ENCODE data around the gene BNIPL.
A peak's percentile ranks its signal among the peaks of the same experiment; 100 is the strongest.

The BNIPL gene

DNA sequence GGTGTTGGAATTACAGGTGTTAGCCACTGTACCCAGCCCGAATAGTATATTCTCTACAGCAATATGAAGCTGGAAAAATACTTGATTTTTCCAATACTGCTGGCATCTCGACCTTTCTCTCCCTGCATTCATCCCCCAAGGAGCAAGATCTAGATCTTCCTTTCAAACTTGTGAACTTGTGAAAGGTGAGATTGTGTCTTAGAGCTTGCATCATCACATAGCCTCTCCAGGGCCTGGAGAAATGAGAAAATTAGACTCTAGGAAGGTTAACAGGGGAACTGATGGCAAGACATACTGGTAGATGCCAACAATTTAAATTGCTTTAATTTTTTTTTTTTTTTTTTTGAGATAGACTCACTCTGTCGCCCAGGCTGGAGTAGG lies 26.1 kb upstream of the BNIPL start:
- no peak for DNase-seq

GRCh38 chr1:151011154-151011850 lies 25.1 kb upstream of the BNIPL start:
- DNase-seq = no peak

- no peak for DNase-seq
Observed at GRCh38 chr1:151012684-151013471, 23.5 kb upstream of the BNIPL start.

- no peak for DNase-seq
Observed at GRCh38 chr1:151013518-151013917, 22.9 kb upstream of the BNIPL start.

DNA sequence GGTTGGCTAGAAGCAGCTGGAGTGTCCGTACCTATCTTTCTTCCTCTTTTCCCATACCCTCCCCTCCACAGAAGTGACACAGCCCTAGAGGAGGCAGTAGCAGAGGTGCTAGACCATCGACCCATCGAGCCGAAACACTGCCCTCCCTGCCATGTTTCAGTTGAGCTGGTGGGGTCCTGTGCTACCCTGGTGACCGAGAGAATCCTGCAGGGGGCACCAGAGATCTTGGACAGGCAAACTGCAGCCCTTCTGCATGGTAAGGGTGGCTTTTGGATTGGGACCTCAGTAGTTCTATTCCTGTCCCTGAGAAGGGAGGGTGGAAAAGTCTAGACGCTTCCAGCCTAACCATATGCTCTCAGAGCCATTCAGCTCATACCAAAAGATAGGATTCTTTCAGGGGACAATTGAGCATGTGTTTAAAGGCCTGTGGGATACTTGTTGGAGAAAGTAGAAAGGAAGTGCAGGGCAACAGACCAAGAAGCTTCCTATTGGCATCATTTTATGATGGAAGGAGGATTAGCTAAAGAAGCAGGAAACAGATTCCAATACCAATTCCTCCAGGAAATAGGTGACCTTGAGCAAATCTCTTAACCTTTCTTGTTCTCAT lies 11.7 kb upstream of the BNIPL start:
- DNase-seq = peak; percentile 75

DNA sequence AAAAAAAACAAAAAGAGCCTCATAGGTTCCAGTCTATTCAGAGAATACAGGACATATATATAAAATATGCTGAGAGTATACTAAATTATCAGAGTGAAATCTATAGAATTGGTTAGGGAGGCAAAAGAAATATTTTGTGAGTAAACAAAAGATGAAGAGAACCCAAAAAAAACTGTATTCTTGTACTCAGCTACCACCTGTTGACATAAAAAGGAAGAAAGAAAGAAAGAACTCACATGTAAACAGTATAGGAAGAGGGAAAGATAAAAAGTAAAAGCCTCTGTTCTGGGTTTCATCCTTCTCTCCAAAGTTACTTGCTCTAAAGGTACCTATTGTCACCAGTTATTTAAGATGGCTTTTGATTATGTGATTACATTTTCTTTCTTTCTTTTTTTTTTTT lies 9.9 kb upstream of the BNIPL start:
- DNase-seq = no peak

- no peak for DNase-seq
Observed at GRCh38 chr1:151032164-151032563, 4.2 kb upstream of the BNIPL start.

- no peak for DNase-seq
Observed at GRCh38 chr1:151035167-151035566, 1.2 kb upstream of the BNIPL start.

DNA sequence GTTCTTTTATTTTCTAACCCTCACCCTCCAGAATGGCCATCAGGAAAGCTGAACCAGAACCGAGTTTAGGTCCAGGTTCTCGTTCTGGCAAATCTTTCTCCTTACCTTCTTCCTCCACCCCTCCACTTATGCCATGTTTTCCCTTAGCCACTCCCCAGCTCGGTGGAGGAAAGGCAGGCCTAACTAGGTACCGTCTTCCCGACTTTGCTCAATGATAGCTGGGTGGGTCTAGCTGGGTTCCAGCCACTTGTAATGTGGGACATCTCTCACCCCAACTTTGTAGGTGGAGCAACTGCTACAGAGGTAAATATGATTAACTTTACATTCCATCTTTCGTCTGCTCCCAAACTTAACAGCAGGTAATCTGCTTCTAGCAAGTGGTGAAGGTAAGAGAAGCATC lies 646 bp downstream of the BNIPL start:
- DNase-seq = no peak

DNA sequence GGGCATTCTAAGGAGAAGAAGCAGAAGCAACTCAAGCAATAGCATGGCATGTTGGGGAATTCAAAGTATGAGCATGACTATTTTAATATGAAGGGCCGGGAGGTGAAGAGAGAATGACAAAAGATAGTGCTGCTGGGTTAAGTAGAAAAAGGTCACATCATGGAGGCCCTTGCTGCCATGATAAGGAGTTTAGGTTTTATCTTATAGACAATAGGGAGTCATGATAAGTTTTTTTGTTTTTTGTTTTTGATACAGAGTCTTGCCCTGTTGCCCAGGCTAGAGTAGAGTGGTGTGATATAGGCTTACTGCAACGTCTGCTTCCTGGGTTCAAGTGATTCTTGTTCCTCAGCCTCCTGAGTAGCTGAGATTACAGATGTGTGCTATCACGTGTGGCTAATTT lies 3.1 kb downstream of the BNIPL start:
- no peak for DNase-seq

GRCh38 chr1:151043163-151043562 lies 6.8 kb downstream of the BNIPL start:
- DNase-seq = no peak

GRCh38 chr1:151047591-151047924 lies 11.2 kb downstream of the BNIPL start, which contains the start of gene C1orf56:
TSS of gene C1orf56 (plus strand) at chr1:151047751. CDS start at chr1:151047848, 97 bp downstream.
- DNase-seq = peak; percentile 65

GRCh38 chr1:151047925-151048644 lies 11.7 kb downstream of the BNIPL start:
- peak; percentile 53 for DNase-seq

- no peak for DNase-seq
Observed at GRCh38 chr1:151048645-151049032, 12.3 kb downstream of the BNIPL start.

DNA sequence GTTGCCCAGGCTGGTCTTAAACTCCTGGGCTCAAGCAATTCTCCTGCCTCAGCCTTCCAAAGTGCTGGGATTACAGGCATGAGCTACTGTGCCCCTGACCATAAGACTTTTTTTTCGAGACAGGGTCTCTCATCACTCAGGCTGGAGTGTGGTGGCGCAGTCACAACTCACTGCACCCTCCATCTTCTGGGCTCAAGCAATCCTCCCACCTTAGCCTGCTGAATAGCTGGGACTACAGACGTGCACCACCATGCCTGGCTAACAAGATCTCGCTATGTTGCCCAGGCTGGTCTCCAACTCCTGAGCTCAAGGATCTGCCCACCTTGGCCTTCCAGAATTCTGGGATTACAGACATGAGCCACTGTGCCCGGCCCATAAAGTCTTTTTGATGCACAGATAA lies 13.1 kb downstream of the BNIPL start:
- no peak for DNase-seq

DNA sequence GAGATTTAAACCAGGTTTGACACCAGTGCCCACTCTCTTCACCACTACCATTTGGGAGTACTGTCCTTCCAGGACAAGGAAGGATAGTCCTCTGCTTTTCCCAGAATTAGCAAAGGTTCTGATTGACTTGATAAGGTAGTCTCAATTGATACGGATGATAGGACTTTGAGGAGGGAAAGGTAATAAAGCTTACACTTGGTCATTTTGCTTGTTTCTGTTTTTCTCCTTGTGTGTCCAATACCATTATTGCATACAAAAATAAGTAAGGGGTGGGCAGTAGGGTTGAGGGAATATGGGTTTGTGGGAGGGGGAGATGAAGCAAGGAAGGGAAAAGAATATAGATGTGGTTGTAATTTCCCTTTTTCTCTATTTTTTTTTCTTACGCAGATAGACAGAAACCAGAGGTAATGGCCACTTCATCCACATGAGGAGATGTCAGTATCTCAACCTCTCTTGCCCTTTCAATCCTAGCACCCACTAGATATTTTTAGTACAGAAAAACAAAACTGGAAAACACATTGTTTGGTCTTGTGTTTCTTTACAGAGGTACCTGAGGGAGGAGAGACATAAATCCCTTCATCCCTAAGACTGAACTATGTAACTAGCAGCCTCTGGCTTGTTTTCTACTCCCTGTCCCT lies 13.8 kb downstream of the BNIPL start:
- DNase-seq = no peak

DNA sequence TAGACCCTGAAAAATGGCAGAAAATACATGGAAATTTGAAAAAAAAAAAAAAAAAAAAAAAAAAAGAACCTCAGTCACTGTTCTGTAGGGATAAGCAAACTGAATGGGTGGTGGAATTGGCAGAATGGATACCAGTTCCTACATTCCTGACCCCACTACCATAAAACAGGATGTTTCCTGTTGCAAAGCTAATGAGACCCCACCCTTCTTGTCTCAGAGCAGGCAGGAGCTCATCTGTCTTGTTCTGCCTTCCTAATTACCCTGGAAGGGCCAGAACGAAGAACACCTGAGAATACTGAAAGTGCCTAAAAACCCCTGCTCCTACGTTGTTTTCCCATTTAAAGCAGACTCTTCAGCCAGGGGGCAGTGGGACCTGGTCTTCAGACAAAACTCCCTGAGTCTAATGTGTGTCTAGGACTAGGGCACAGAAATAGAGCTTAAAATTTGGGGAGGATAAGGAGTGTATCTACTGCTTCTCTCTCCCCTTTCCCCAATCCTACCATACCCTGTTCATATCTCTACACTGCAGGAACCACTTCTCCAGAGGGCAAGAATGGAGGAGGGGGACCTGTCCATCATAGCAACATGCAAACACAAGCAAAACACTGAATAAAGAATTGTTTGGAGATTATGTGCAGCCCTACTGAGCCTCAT lies 15.1 kb downstream of the BNIPL start:
- DNase-seq = no peak

GRCh38 chr1:151054971-151055547 lies 18.7 kb downstream of the BNIPL start:
- no peak for DNase-seq

DNA sequence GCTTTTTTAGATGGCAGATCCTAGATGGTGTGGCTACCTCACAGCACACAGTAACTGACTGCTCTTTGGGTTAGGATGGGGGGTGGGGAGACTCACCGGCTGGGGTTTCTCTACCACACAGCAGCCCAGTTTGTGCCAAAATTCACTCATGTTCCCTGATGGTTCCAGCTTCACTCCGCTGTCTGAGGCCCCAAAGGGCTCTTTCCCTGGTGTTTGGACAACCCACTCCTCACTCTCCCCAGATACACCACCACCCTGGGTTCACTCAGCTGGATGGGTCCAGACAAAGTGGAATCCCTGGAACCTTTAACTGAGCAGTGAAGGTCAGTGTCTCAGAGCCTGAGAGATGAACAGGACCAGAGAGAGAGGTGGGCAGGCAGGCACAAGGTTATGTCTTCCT lies 19.2 kb downstream of the BNIPL start:
- DNase-seq = no peak

GRCh38 chr1:151056149-151056548 lies 19.8 kb downstream of the BNIPL start:
- DNase-seq = no peak

GRCh38 chr1:151058692-151059091 lies 22.3 kb downstream of the BNIPL start:
- peak; percentile 39 for DNase-seq
